Caco-2 (cell line): Measurements from ENCODE around the gene TEX51. TPM values are rescaled to one million over a fixed set of nuclear protein-coding genes. Genes with fewer than 3 reads are reported as not detected.

Experiments used
- BruUV-seq: library from RNA; stranded (reverse); fragments of 400-500 nt; replicated peaks from 2 replicates; lab custom pipeline; 2021; lab: Mats Ljungman, UMichigan
- CTCF ChIA-PET: fragments of 300-600 bp; sonication (Branson Sonifier 250); formaldehyde crosslinking; loops from one replicate; lab custom pipeline; 2022; ENCODE audit warnings: antibody characterized with exemption; lab: Charles Lee
- POLR2A ChIA-PET: fragments of 300-600 bp; sonication (Branson Sonifier 250); formaldehyde crosslinking; loops from one replicate; lab custom pipeline; 2022; ENCODE audit warnings: antibody characterized with exemption; lab: Charles Lee
- DNase-seq, 2 experiments: peaks; one replicate each; pipeline versions ENCODE4 v3.0.0 to v3.0.0-alpha.2; 2020 to 2022
- H3K27me3 ChIP-seq: replicated peaks from 2 replicates; pipeline ENCODE4 v1.6.0; 2011; ENCODE audit warnings: low read length; ENCODE audit not compliant: control insufficient read depth, insufficient read depth
- H3K36me3 ChIP-seq: 2 replicates; pipeline ENCODE4 v1.5.1; 2011; ENCODE audit warnings: low read length; ENCODE audit not compliant: control insufficient read depth, insufficient read depth
- H3K4me1 ChIP-seq: fragments of 250-450 bp; sonication (Bioruptor Pico); 2 replicates; pipeline ENCODE4 v1.5.1; 2020; ENCODE audit warnings: mild to moderate bottlenecking
- H3K4me3 ChIP-seq: 2 replicates; pipeline ENCODE4 v1.5.1; 2011; ENCODE audit warnings: low read depth, mild to moderate bottlenecking, control low read depth, low read length
- H3K9me3 ChIP-seq: fragments of 250-450 bp; sonication (Bioruptor Pico); 2 replicates; pipeline ENCODE4 v1.5.1; 2020; ENCODE audit warnings: mild to moderate bottlenecking, moderate library complexity
- H3K27ac Mint-ChIP-seq: one replicate; pipeline ENCODE4 v1.8.0; 2022; ENCODE audit warnings: mixed read lengths; ENCODE audit not compliant: unreplicated experiment
- H3K27me3 Mint-ChIP-seq: one replicate; pipeline ENCODE4 v1.8.0; 2022; ENCODE audit warnings: mixed read lengths; ENCODE audit not compliant: insufficient read depth, unreplicated experiment
- H3K36me3 Mint-ChIP-seq: one replicate; pipeline ENCODE4 v1.8.0; 2022; ENCODE audit warnings: mild to moderate bottlenecking, mixed read lengths; ENCODE audit not compliant: insufficient read depth, unreplicated experiment
- H3K4me1 Mint-ChIP-seq: one replicate; pipeline ENCODE4 v1.8.0; 2022; ENCODE audit warnings: low read depth, mixed read lengths; ENCODE audit not compliant: unreplicated experiment
- H3K4me3 Mint-ChIP-seq: one replicate; pipeline ENCODE4 v1.8.0; 2022; ENCODE audit warnings: mild to moderate bottlenecking, moderate library complexity, mixed read lengths; ENCODE audit not compliant: unreplicated experiment
- H3K9me3 Mint-ChIP-seq: one replicate; pipeline ENCODE4 v1.8.0; 2022; ENCODE audit warnings: mixed read lengths; ENCODE audit not compliant: unreplicated experiment
- intact Hi-C: fragments of 100-400 bp; cut with micrococcal nuclease; formaldehyde crosslinking; loops from one replicate; pipeline ENCODE4 v1.10.0; 2022; ENCODE audit not compliant: unreplicated experiment
- total RNA-seq: library from RNA; stranded (reverse); gene quantifications from 2 replicates; pipeline ENCODE4 v1.2.3, GENCODE V29; 2022
- TF ChIP-seq, protein P1 (sequence below), 2 experiments: fragments of 200-600 bp in 1 of 2; IDR thresholded peaks; 1 replicate in 1 of 2; 2 replicates in 1 of 2; pipeline versions ENCODE4 v1.5.1 to v1.8.0; 2011 to 2022; ENCODE audit warnings: antibody characterized with exemption in 1 of 2, control low read depth in 1 of 2, inconsistent platforms in 1 of 2, low read depth in 1 of 2, low read length in 1 of 2, mild to moderate bottlenecking in 1 of 2, moderate library complexity in 1 of 2; ENCODE audit not compliant: insufficient read depth in 1 of 2, severe bottlenecking in 1 of 2, unreplicated experiment in 1 of 2

Gene TEX51
- total RNA-seq, 1 experiment from 2014 or later = not detected

GRCh38 chr2:126852361-126852760, 46.3 kb upstream of the TEX51 start:
- Mint-ChIP-seq H3K9me3 (peaks cover 13% of the 10 kb centered on the region), H3K27me3 (peaks cover 19% of the 10 kb centered on the region), H3K4me1 (no peaks in the 10 kb centered on the region), H3K27ac (no peak overlapping the region), H3K36me3 (no peaks in the 10 kb centered on the region), H3K4me3 (no peak overlapping the region)
- H3K4me3 ChIP-seq = no peak overlapping the region
- no peak for DNase-seq
- intact Hi-C loops = no loop called here
- no peaks in the 10 kb centered on the region for H3K27me3 ChIP-seq
- H3K36me3 ChIP-seq = no peaks in the 10 kb centered on the region
- H3K9me3 ChIP-seq = no peaks in the 10 kb centered on the region
- no peaks in the 10 kb centered on the region for H3K4me1 ChIP-seq
- CTCF ChIA-PET = no interaction called here
- TF ChIP-seq, protein P1, sequence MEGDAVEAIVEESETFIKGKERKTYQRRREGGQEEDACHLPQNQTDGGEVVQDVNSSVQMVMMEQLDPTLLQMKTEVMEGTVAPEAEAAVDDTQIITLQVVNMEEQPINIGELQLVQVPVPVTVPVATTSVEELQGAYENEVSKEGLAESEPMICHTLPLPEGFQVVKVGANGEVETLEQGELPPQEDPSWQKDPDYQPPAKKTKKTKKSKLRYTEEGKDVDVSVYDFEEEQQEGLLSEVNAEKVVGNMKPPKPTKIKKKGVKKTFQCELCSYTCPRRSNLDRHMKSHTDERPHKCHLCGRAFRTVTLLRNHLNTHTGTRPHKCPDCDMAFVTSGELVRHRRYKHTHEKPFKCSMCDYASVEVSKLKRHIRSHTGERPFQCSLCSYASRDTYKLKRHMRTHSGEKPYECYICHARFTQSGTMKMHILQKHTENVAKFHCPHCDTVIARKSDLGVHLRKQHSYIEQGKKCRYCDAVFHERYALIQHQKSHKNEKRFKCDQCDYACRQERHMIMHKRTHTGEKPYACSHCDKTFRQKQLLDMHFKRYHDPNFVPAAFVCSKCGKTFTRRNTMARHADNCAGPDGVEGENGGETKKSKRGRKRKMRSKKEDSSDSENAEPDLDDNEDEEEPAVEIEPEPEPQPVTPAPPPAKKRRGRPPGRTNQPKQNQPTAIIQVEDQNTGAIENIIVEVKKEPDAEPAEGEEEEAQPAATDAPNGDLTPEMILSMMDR (IDR thresholded peaks at IDR 0.05; ENCODE audit: insufficient read depth in 1 of 2, low read depth in 1 of 2, low read length in 1 of 2, severe bottlenecking in 1 of 2, unreplicated experiment in 1 of 2) = no peak
- POLR2A ChIA-PET = no interaction called here
- BruUV-seq = no TSS peak

GRCh38 chr2:126855606-126856005, 43.1 kb upstream of the TEX51 start:
- ChIA-PET CTCF (no interaction called here), POLR2A (no interaction called here)
- no peaks in the 10 kb centered on the region for H3K4me1 ChIP-seq
- BruUV-seq = no TSS peak
- Mint-ChIP-seq H3K9me3 (peaks cover 13% of the 10 kb centered on the region), H3K4me1 (no peaks in the 10 kb centered on the region), H3K36me3 (no peaks in the 10 kb centered on the region), H3K27ac (no peak overlapping the region), H3K27me3 (peaks cover 19% of the 10 kb centered on the region), H3K4me3 (no peak overlapping the region)
- TF ChIP-seq, protein P1 (IDR thresholded peaks at IDR 0.05; ENCODE audit: insufficient read depth in 1 of 2, low read depth in 1 of 2, low read length in 1 of 2, severe bottlenecking in 1 of 2, unreplicated experiment in 1 of 2) = no peak
- intact Hi-C loops = no loop called here
- no peaks in the 10 kb centered on the region for H3K9me3 ChIP-seq
- no peak for DNase-seq
- no peaks in the 10 kb centered on the region for H3K36me3 ChIP-seq
- no peak overlapping the region for H3K4me3 ChIP-seq
- no peaks in the 10 kb centered on the region for H3K27me3 ChIP-seq

DNA sequence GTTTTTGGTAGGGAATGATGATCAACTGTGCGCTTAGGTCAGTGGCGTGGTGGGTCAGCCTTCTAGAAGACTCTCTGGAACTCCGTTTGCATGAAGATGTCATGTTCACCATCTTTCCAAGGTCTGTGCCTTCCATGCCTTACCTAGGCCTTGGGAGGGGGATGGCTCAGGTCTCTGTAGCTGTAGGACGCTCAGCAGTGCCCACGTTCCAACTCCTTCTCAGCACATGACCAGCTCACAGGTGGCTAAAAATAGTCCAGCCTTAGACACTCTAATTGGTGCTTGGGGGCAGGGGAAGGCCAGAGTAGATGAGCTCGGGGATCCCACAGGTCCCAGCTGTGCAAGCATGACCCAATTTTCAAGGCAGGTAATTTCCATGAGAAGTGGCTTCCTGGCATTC, 42.3 kb upstream of the TEX51 start:
- CTCF ChIA-PET = no interaction called here

More for the DNA sequence above, 42.3 kb upstream of the TEX51 start:
- H3K36me3 ChIP-seq = no peaks in the 10 kb centered on the region
- H3K4me1 ChIP-seq = no peaks in the 10 kb centered on the region
- Mint-ChIP-seq H3K27ac (no peak overlapping the region), H3K4me1 (no peaks in the 10 kb centered on the region), H3K27me3 (peaks cover 17% of the 10 kb centered on the region), H3K36me3 (no peaks in the 10 kb centered on the region), H3K9me3 (peaks cover 13% of the 10 kb centered on the region), H3K4me3 (no peak overlapping the region)
- DNase-seq = no peak
- H3K9me3 ChIP-seq = no peaks in the 10 kb centered on the region
- no peak overlapping the region for H3K4me3 ChIP-seq
- BruUV-seq = no TSS peak
- TF ChIP-seq, protein P1 (IDR thresholded peaks at IDR 0.05; ENCODE audit: insufficient read depth in 1 of 2, low read depth in 1 of 2, low read length in 1 of 2, severe bottlenecking in 1 of 2, unreplicated experiment in 1 of 2) = no peak
- intact Hi-C loops = no loop called here
- POLR2A ChIA-PET = no interaction called here
- H3K27me3 ChIP-seq = no peaks in the 10 kb centered on the region
